ENCODE measurements around the gene SPAG9. TPM values are rescaled to one million over a fixed set of nuclear protein-coding genes. Genes with fewer than 3 reads are reported as not detected.

The SPAG9 gene
- total and polyA plus RNA-seq, 7 donors: 21.6 to 79.9 (median 74.3) TPM

DNA sequence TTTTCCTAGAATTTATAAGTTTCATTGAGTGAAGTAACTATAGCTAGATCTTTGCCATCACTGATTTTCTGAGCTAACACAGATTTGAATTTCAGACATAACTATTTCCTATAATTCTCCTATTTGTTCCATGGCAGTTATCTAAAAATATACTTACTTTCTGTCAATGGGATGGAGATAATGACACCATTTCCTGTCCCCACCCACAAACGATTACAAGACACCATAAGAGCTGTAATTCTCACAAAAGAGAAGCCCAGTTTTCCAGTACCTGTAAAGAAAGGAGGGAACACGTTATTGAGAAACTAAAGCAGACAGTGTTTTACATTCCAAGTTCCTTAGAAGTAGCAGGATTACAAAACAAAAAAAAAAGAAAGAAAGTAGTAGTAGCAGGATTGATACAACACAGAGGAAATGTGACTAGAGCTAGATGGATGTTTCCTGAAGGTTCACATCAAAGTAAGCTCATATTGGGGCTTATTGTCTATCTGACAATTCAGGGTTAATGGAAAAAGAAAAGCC lies 143.7 kb downstream of the SPAG9 start:
- H3K27ac ChIP-seq: no peak overlapping the region
- intact Hi-C loops (cut with DNase I): no loop called here
- H3K9me3 ChIP-seq: no peaks in the 10 kb centered on the region
- H3K36me3 ChIP-seq: peaks cover 0 to 99% (median 40%) of the 10 kb centered on the region in 4 donors
- no peaks in the 10 kb centered on the region for H3K4me1 ChIP-seq
- WGBS, 2 donors: 8 to 34% methylated on average over 2 of the region's 2 CpGs
- TF ChIP-seq EP300 (IDR thresholded peaks at IDR 0.05) (no peak), POLR2A (IDR thresholded peaks at IDR 0.05) (no peak), POLR2AphosphoS5 (IDR thresholded peaks at IDR 0.05) (no peak)
- TF ChIP-seq, protein P1, sequence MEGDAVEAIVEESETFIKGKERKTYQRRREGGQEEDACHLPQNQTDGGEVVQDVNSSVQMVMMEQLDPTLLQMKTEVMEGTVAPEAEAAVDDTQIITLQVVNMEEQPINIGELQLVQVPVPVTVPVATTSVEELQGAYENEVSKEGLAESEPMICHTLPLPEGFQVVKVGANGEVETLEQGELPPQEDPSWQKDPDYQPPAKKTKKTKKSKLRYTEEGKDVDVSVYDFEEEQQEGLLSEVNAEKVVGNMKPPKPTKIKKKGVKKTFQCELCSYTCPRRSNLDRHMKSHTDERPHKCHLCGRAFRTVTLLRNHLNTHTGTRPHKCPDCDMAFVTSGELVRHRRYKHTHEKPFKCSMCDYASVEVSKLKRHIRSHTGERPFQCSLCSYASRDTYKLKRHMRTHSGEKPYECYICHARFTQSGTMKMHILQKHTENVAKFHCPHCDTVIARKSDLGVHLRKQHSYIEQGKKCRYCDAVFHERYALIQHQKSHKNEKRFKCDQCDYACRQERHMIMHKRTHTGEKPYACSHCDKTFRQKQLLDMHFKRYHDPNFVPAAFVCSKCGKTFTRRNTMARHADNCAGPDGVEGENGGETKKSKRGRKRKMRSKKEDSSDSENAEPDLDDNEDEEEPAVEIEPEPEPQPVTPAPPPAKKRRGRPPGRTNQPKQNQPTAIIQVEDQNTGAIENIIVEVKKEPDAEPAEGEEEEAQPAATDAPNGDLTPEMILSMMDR (IDR thresholded peaks at IDR 0.05): no peak
- no peak for DNase-seq
- no peaks in the 10 kb centered on the region for H3K27me3 ChIP-seq
- H3K4me3 ChIP-seq: no peak overlapping the region

DNA sequence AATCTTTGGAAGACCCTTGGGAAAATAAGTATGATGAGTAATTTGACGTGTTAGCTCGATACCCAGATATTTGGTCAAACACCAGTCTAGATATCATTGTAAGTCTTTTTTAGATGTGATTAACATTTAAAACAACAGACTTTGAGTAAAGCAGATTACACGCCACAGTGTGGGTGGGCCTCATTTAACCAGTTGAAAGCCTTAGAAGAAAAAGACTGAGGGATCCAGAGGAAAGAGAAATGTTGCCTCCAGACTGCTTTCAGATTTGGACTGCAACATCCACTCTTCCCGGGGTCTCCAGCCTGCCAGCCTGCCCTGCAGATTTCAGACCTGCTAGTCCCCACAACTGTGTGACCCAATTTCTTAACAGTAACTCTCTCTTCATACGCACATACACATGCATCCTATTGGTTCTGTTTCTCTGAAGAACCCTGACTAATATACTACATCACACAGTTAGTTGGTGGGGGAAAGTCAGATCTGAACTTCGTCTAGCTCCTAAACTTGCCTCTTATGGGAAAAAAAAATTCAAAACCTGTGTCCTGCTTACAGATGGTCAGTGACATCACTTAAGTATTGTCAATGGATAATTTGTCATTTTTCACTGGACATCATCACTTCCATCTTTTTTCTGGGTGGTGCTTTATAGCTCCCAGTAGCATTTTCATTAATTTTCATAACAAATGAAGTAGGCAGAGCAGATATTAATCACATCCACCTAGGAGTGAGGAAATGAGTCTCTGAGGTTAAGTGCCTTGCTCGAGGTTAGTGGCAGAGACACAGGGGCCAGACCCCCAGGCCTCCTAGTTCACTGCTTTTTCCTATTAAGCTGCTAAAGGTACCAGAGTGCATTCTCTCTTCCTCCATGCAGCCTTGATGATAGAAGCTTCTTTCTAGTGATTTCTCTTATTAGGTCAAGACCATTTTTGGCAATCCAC lies 146.8 kb downstream of the SPAG9 start:
- intact Hi-C loops (cut with DNase I): no loop called here
- H3K36me3 ChIP-seq: peaks cover 0 to 88% (median 38%) of the 10 kb centered on the region in 4 donors
- 95 to 96% methylated on average over 7 of the region's 7 CpGs for WGBS, 2 donors

DNA sequence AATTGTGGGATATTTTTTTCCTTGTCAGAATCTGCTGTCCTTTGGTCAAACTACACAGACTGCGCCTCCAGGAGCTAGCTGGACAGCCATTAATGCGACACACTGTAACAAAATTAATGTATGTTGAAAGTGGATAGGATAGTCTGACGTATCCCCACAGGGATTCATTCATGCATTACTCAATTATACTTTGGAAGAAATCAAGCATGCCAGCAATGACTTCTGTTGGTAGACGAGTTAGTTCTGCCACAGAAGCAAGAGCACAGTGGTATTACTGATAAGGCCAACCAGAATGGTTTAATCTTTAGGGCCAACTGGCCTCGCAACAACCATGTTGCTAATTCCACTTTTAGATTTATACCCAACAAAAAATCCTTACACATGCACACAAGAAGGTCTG lies 148.1 kb downstream of the SPAG9 start:
- no peaks in the 10 kb centered on the region for H3K27me3 ChIP-seq
- intact Hi-C loops (cut with DNase I): no loop called here
- TF ChIP-seq POLR2AphosphoS5 (IDR thresholded peaks at IDR 0.05): no peak
- no peak for TF ChIP-seq EP300 (IDR thresholded peaks at IDR 0.05)
- TF ChIP-seq POLR2A (IDR thresholded peaks at IDR 0.05): no peak
- TF ChIP-seq, protein P1 (IDR thresholded peaks at IDR 0.05): no peak
- H3K4me1 ChIP-seq: peaks cover 0 to 8% (median 2%) of the 10 kb centered on the region in 4 donors
- H3K36me3 ChIP-seq: peaks cover 0 to 76% (median 31%) of the 10 kb centered on the region in 4 donors
- H3K27ac ChIP-seq: no peak overlapping the region
- no peak overlapping the region for H3K4me3 ChIP-seq
- WGBS, 2 donors: 90 to 97% methylated on average over 5 of the region's 5 CpGs
- DNase-seq: no peak
- no peaks in the 10 kb centered on the region for H3K9me3 ChIP-seq

More for the DNA sequence above, 146.8 kb downstream of the SPAG9 start:
- H3K9me3 ChIP-seq: no peaks in the 10 kb centered on the region
- TF ChIP-seq POLR2AphosphoS5 (IDR thresholded peaks at IDR 0.05): no peak
- TF ChIP-seq, protein P1 (IDR thresholded peaks at IDR 0.05): no peak
- TF ChIP-seq POLR2A (IDR thresholded peaks at IDR 0.05): no peak
- TF ChIP-seq EP300 (IDR thresholded peaks at IDR 0.05): no peak
- DNase-seq: no peak
- no peaks in the 10 kb centered on the region for H3K27me3 ChIP-seq
- H3K4me1 ChIP-seq: no peaks in the 10 kb centered on the region
- H3K27ac ChIP-seq: no peak overlapping the region
- H3K4me3 ChIP-seq: no peak overlapping the region

DNA sequence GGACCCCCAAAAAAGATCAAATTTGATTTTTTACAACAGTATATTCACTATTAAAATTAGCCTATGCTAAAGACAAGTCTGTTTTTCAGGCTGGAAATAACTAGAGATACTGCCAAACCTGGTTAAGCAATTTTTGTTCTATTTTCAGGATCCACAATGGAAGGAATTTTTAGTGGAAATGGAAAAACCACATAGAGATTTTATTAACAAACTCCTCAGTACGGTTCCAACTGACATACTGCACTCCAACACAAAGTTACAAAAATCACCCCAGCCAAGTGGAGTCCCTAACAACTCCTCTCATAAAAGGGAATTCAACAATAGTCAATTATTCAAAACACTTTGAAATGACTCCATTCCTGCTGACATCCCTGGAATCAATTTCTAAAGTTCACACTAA lies 152.9 kb downstream of the SPAG9 start:
- Histone ChIP-seq H3K27me3 (no peaks in the 10 kb centered on the region), H3K9me3 (no peaks in the 10 kb centered on the region), H3K27ac (peak overlapping the region in 3 of 4 donors; percentile 38 to 60 (median 40)), H3K4me3 (no peak overlapping the region), H3K4me1 (peaks cover 0 to 8% (median 2%) of the 10 kb centered on the region in 4 donors), H3K36me3 (peaks cover 0 to 67% (median 10%) of the 10 kb centered on the region in 4 donors)
- intact Hi-C loops (cut with DNase I): no loop called here
- no peak for DNase-seq
- 72 to 75% methylated on average over 1 of the region's 1 CpG for WGBS, 2 donors
- TF ChIP-seq, protein P1 (IDR thresholded peaks at IDR 0.05): no peak
- TF ChIP-seq POLR2AphosphoS5 (IDR thresholded peaks at IDR 0.05): no peak

All from sigmoid colon (tissue), 7 donors.